Transverse colon (tissue), 4 donors: Measurements from ENCODE around the gene RASSF1. TPM values are rescaled to one million over a fixed set of nuclear protein-coding genes. Genes with fewer than 3 reads are reported as not detected.

Source experiments
- DNase-seq: peaks from one replicate; pipeline ENCODE4 v3.0.0-alpha.2; 2019
- H3K27ac ChIP-seq, 4 donors: fragments of 200-600 bp; sonication (generic); 2 replicates each; pipeline ENCODE4 v1.5.1; 2016 to 2018; ENCODE audit warnings: inconsistent platforms in 4 of 4
- H3K27me3 ChIP-seq: fragments of 200-600 bp; sonication (generic); 2 replicates; pipeline ENCODE4 v1.5.1; 2017; ENCODE audit warnings: inconsistent platforms
- H3K36me3 ChIP-seq, 4 donors: fragments of 200-600 bp; sonication (generic); 2 replicates each; pipeline ENCODE4 v1.5.1; 2017 to 2019; ENCODE audit warnings: inconsistent platforms in 4 of 4
- H3K4me1 ChIP-seq, 4 donors: fragments of 200-600 bp; sonication (generic); 2 replicates each; pipeline ENCODE4 v1.5.1; 2017 to 2020; ENCODE audit warnings: inconsistent platforms in 4 of 4
- H3K4me3 ChIP-seq, 4 donors: fragments of 200-600 bp; sonication (generic); 1 replicate in 1 of 4; 2 replicates in 3 of 4; pipeline versions ENCODE4 v1.5.1 to v1.6.1; 2017 to 2019; ENCODE audit warnings: inconsistent platforms in 4 of 4
- H3K9me3 ChIP-seq, 2 donors: fragments of 200-600 bp; sonication (generic); 2 replicates each; pipeline ENCODE4 v1.5.1; 2017 to 2019; ENCODE audit warnings: inconsistent platforms in 2 of 2
- EP300 ChIP-seq: sonication (generic); formaldehyde crosslinking; IDR thresholded peaks from one replicate; pipeline ENCODE4 v1.6.1; 2017; ENCODE audit warnings: antibody characterized with exemption, low read depth
- POLR2A ChIP-seq: fragments of 450-650 bp; IDR thresholded peaks from one replicate; pipeline ENCODE4 v1.6.1; 2016; ENCODE audit warnings: antibody characterized with exemption, mild to moderate bottlenecking, moderate library complexity
- POLR2AphosphoS5 ChIP-seq, 3 donors: sonication (generic); formaldehyde crosslinking; IDR thresholded peaks; one replicate each; pipeline ENCODE4 v1.6.1; 2016; ENCODE audit warnings: antibody characterized with exemption in 3 of 3
- WGBS, 2 donors: methylation state at CpG; one replicate each; pipeline ENCODE4 v1.1.5; 2018; ENCODE audit warnings: low coverage in 1 of 2; 5-methylcytosine and 5-hydroxymethylcytosine counted together
- in situ Hi-C, 4 donors: fragments of 200-750 bp; cut with MboI; loops; one replicate each; pipeline versions ENCODE4 v1.15.0 to v1.15.1; 2017; ENCODE audit warnings: low sequenced_read_pairs in 3 of 4, low pct_ligation_motif_present in 1 of 4, low pct_unique_long_range_greater_than_20kb in 1 of 4
- intact Hi-C: fragments of 100-400 bp; cut with DNase I; formaldehyde crosslinking; loops from one replicate; pipeline ENCODE4 v1.15.1; 2023; ENCODE audit warnings: low total_unique reads
- total RNA-seq, 4 donors: library from RNA; depleted of rRNA; stranded (reverse); fragments of >200 nt; gene quantifications; one replicate each; pipeline ENCODE4 v1.1.0, GENCODE V29; 2016
- TF ChIP-seq, protein P1 (sequence below), 5 experiments: fragments of 200-600 bp in 3 of 5; fragments of 450-650 bp in 2 of 5; sonication (generic) in 3 of 5; IDR thresholded peaks; 1 replicate in 2 of 5; 2 replicates in 3 of 5; pipeline ENCODE4 v1.5.1; 2016 to 2017; ENCODE audit warnings: antibody characterized with exemption in 5 of 5, inconsistent platforms in 3 of 5, mild to moderate bottlenecking in 2 of 5, moderate library complexity in 1 of 5

Gene RASSF1
- total RNA-seq, 4 donors from 2014 or later, result 9.8 to 29.2 (median 21.7) TPM

- intact Hi-C loops, result no loop called here
Measured at GRCh38 chr3:50297896-50298725, 42.5 kb downstream of the RASSF1 start.

GRCh38 chr3:50297384-50297775 is 43.3 kb downstream of the RASSF1 start:
- intact Hi-C loops (no loop called here), in situ Hi-C loops (no loop called here)
- no peak overlapping the region for H3K27ac ChIP-seq
- H3K4me1 ChIP-seq, result peaks cover 18 to 32% (median 32%) of the 10 kb centered on the region in 4 donors
- WGBS, 2 donors, result 94% methylated on average over 2 of the region's 2 CpGs; no CpG with 5 or more reads in 1 of the 2 donors
- no peaks in the 10 kb centered on the region for H3K36me3 ChIP-seq
- H3K27me3 ChIP-seq, result no peaks in the 10 kb centered on the region
- H3K9me3 ChIP-seq, result no peaks in the 10 kb centered on the region
- no peak for DNase-seq
- TF ChIP-seq POLR2AphosphoS5 (IDR thresholded peaks at IDR 0.05) (no peak), EP300 (no peak), POLR2A (no peak)
- TF ChIP-seq, protein P1, sequence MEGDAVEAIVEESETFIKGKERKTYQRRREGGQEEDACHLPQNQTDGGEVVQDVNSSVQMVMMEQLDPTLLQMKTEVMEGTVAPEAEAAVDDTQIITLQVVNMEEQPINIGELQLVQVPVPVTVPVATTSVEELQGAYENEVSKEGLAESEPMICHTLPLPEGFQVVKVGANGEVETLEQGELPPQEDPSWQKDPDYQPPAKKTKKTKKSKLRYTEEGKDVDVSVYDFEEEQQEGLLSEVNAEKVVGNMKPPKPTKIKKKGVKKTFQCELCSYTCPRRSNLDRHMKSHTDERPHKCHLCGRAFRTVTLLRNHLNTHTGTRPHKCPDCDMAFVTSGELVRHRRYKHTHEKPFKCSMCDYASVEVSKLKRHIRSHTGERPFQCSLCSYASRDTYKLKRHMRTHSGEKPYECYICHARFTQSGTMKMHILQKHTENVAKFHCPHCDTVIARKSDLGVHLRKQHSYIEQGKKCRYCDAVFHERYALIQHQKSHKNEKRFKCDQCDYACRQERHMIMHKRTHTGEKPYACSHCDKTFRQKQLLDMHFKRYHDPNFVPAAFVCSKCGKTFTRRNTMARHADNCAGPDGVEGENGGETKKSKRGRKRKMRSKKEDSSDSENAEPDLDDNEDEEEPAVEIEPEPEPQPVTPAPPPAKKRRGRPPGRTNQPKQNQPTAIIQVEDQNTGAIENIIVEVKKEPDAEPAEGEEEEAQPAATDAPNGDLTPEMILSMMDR (IDR thresholded peaks at IDR 0.05), result no peak
- no peak overlapping the region for H3K4me3 ChIP-seq

More at GRCh38 chr3:50297896-50298725, 42.5 kb downstream of the RASSF1 start:
- Histone ChIP-seq H3K36me3 (no peaks in the 10 kb centered on the region), H3K27me3 (no peaks in the 10 kb centered on the region), H3K9me3 (no peaks in the 10 kb centered on the region), H3K4me1 (peaks cover 15 to 29% (median 27%) of the 10 kb centered on the region in 4 donors), H3K4me3 (peak overlapping the region in 3 of 4 donors; percentile 40 to 84 (median 47)), H3K27ac (peak overlapping the region; percentile 90 to 96 (median 94))
- in situ Hi-C loops, result no loop called here
- TF ChIP-seq, protein P1 (IDR thresholded peaks at IDR 0.05), result no peak
- TF ChIP-seq POLR2AphosphoS5 (IDR thresholded peaks at IDR 0.05), result no peak
- no peak for TF ChIP-seq EP300
- no peak for TF ChIP-seq POLR2A
- WGBS, 2 donors, result 44 to 50% methylated on average over 2 to 9 of the region's 9 CpGs
- DNase-seq, result no peak

GRCh38 chr3:50296721-50297383 is 43.8 kb downstream of the RASSF1 start:
- Histone ChIP-seq H3K36me3 (no peaks in the 10 kb centered on the region), H3K27me3 (no peaks in the 10 kb centered on the region), H3K4me3 (no peak overlapping the region), H3K4me1 (peaks cover 18 to 33% (median 32%) of the 10 kb centered on the region in 4 donors), H3K27ac (no peak overlapping the region), H3K9me3 (no peaks in the 10 kb centered on the region)
- in situ Hi-C loops (no loop called here), intact Hi-C loops (no loop called here)
- no peak for DNase-seq
- WGBS, 2 donors, result 93% methylated on average over 18 of the region's 18 CpGs; no CpG with 5 or more reads in 1 of the 2 donors
- TF ChIP-seq POLR2AphosphoS5 (IDR thresholded peaks at IDR 0.05) (no peak), EP300 (no peak), POLR2A (no peak)
- TF ChIP-seq, protein P1 (IDR thresholded peaks at IDR 0.05), result no peak
